Neuronal stem cell (in vitro differentiated cells): ENCODE results near the gene SRSF8.
A peak's percentile ranks its signal among the peaks of the same experiment; 100 is the strongest.
"Not testable (repeated sequence)": the region's sequence is repeated elsewhere in the genome, so short reads cannot be mapped to it uniquely, and the experiment has no call there.

Source experiments
- DNase-seq: peaks from one replicate; pipeline ENCODE4 v3.0.0-alpha.2; 2013; ENCODE audit warnings: low spot score
- H2AFZ ChIP-seq: one replicate; pipeline ENCODE4 v1.6.1; 2013; ENCODE audit warnings: mild to moderate bottlenecking, low read length, inconsistent platforms
- H2AK5ac ChIP-seq: 2 replicates; pipeline ENCODE4 v1.6.1; 2013; ENCODE audit warnings: low read depth, mild to moderate bottlenecking, inconsistent platforms, low read length, moderate library complexity, mixed read lengths
- H2BK120ac ChIP-seq: 2 replicates; pipeline ENCODE4 v1.6.1; 2013; ENCODE audit warnings: low read depth, mild to moderate bottlenecking, inconsistent platforms, low read length, moderate library complexity, mixed read lengths
- H2BK12ac ChIP-seq: one replicate; pipeline ENCODE4 v1.6.1; 2013; ENCODE audit warnings: low read length, inconsistent platforms
- H2BK15ac ChIP-seq: 2 replicates; pipeline ENCODE4 v1.6.1; 2013; ENCODE audit warnings: mild to moderate bottlenecking, low read length, inconsistent platforms, mixed read lengths
- H2BK5ac ChIP-seq: one replicate; pipeline ENCODE4 v1.6.1; 2013; ENCODE audit warnings: inconsistent platforms, mild to moderate bottlenecking, low read length, moderate library complexity
- H3K14ac ChIP-seq: one replicate; pipeline ENCODE4 v1.6.1; 2013; ENCODE audit warnings: low read length, inconsistent platforms
- H3K18ac ChIP-seq: 2 replicates; pipeline ENCODE4 v1.6.1; 2013; ENCODE audit warnings: low read length, inconsistent platforms
- H3K23ac ChIP-seq: 2 replicates; pipeline ENCODE4 v1.6.1; 2013; ENCODE audit warnings: low read depth, mild to moderate bottlenecking, mixed read lengths, low read length, inconsistent platforms; ENCODE audit not compliant: poor library complexity
- H3K27ac ChIP-seq: replicated peaks from 3 replicates; pipeline ENCODE4 v1.5.1; 2013; ENCODE audit warnings: low read length, inconsistent platforms
- H3K27me3 ChIP-seq, 3 experiments: 2 replicates each; pipeline ENCODE4 v1.6.1; 2013; ENCODE audit warnings: low read length in 3 of 3, mild to moderate bottlenecking in 2 of 3, inconsistent platforms in 1 of 3, low read depth in 1 of 3, mixed read lengths in 1 of 3, moderate library complexity in 1 of 3; ENCODE audit not compliant: control insufficient read depth in 3 of 3, insufficient read depth in 3 of 3
- H3K36me3 ChIP-seq, 2 donors: replicated peaks in 1 of 2; 2 replicates each; pipeline ENCODE4 v1.6.1; 2013; ENCODE audit warnings: low read length in 2 of 2; ENCODE audit not compliant: control insufficient read depth in 2 of 2, insufficient read depth in 2 of 2
- H3K4ac ChIP-seq: 2 replicates; pipeline ENCODE4 v1.6.1; 2013; ENCODE audit warnings: inconsistent platforms, mild to moderate bottlenecking, low read length, moderate library complexity
- H3K4me1 ChIP-seq, 2 donors: 1 replicate in 1 of 2; 2 replicates in 1 of 2; pipeline ENCODE4 v1.6.1; 2013; ENCODE audit warnings: low read length in 2 of 2, low read depth in 1 of 2; ENCODE audit not compliant: control insufficient read depth in 2 of 2, insufficient read depth in 1 of 2
- H3K4me2 ChIP-seq: one replicate; pipeline ENCODE4 v1.6.1; 2013; ENCODE audit warnings: mild to moderate bottlenecking, low read length, inconsistent platforms; ENCODE audit not compliant: insufficient read depth, poor library complexity, severe bottlenecking
- H3K4me3 ChIP-seq, 2 donors: 2 replicates each; pipeline ENCODE4 v1.5.1; 2013; ENCODE audit warnings: low read length in 2 of 2, mild to moderate bottlenecking in 2 of 2, inconsistent platforms in 1 of 2, moderate library complexity in 1 of 2
- H3K79me1 ChIP-seq: one replicate; pipeline ENCODE4 v1.6.1; 2013; ENCODE audit warnings: low read depth, mild to moderate bottlenecking, inconsistent platforms, low read length, moderate library complexity
- H3K9ac ChIP-seq: one replicate; pipeline ENCODE4 v1.6.1; 2013; ENCODE audit warnings: mild to moderate bottlenecking, low read depth, low read length, inconsistent platforms; ENCODE audit not compliant: poor library complexity
- H3K9me3 ChIP-seq, 2 donors: replicated peaks in 1 of 2; 2 replicates each; pipeline versions ENCODE3 to v1.6.1; 2013; ENCODE audit warnings: low read length in 2 of 2, mild to moderate bottlenecking in 2 of 2, inconsistent platforms in 1 of 2, low read depth in 1 of 2, mixed read lengths in 1 of 2, moderate library complexity in 1 of 2; ENCODE audit not compliant: control insufficient read depth in 2 of 2, insufficient read depth in 1 of 2
- H4K8ac ChIP-seq: one replicate; pipeline ENCODE4 v1.6.1; 2013; ENCODE audit warnings: low read depth, mild to moderate bottlenecking, inconsistent platforms, low read length, moderate library complexity
- H4K91ac ChIP-seq: one replicate; pipeline ENCODE4 v1.6.1; 2013; ENCODE audit warnings: low read length, low read depth, mild to moderate bottlenecking, inconsistent platforms; ENCODE audit not compliant: poor library complexity
- WGBS, 2 donors: extraction: QIAGEN DNeasy Blood & Tissue Kit; methylation state at CpG; one replicate each; pipeline ENCODE4 v1.1.7; 2013; ENCODE audit warnings: missing lambda C conversion rate in 2 of 2, mixed read lengths in 1 of 2; ENCODE audit not compliant: insufficient read length in 2 of 2, insufficient replicate concordance in 1 of 2; ENCODE audit errors: extremely low coverage in 2 of 2; 5-methylcytosine and 5-hydroxymethylcytosine counted together

The SRSF8 gene

GRCh38 chr11:95049122-95049521 lies 17.6 kb upstream of the SRSF8 start, which contains the start of gene KDM4F:
TSS of gene KDM4F (plus strand) at chr11:95049422.
- H3K4ac ChIP-seq, H3K79me1 ChIP-seq, H2AK5ac ChIP-seq, H4K91ac ChIP-seq, H3K36me3 ChIP-seq, H2BK120ac ChIP-seq, H3K23ac ChIP-seq, H3K4me2 ChIP-seq, H3K4me1 ChIP-seq, H2BK12ac ChIP-seq, H3K9ac ChIP-seq, H4K8ac ChIP-seq, H3K27ac ChIP-seq, H2BK15ac ChIP-seq, H3K9me3 ChIP-seq, H2AFZ ChIP-seq, DNase-seq, H2BK5ac ChIP-seq, H3K18ac ChIP-seq, H3K14ac ChIP-seq: not testable (repeated sequence)
- H3K27me3 ChIP-seq, result peaks cover 0 to 22% (median 0%) of the 10 kb centered on the region in 3 experiments
- H3K4me3 ChIP-seq, result peak within 1 kb of the TSS in 1 of 2 donors; percentile 32
- no CpG with 5 or more reads among the region's 3 CpGs for WGBS, 2 donors

GRCh38 chr11:95050595-95051202 lies 16.0 kb upstream of the SRSF8 start:
- Histone ChIP-seq H2BK120ac (no peak overlapping the region), H2AK5ac (no peak overlapping the region), H3K4ac (peak overlapping the region; percentile 19), H2BK15ac (no peak overlapping the region), H3K18ac (peak overlapping the region; percentile 77), H3K4me2 (no peak overlapping the region), H3K27me3 (peaks cover 0 to 19% (median 0%) of the 10 kb centered on the region in 3 experiments), H3K9ac (peak overlapping the region; percentile 3), H4K8ac (no peak overlapping the region), H4K91ac (no peak overlapping the region), H3K4me3 (no peak overlapping the region), H3K79me1 (no peaks in the 10 kb centered on the region), H2BK12ac (no peak overlapping the region), H3K4me1 (no peaks in the 10 kb centered on the region), H3K27ac (no peak overlapping the region), H3K14ac (peak overlapping the region; percentile 58), H3K9me3 (no peaks in the 10 kb centered on the region), H2BK5ac (no peak overlapping the region), H2AFZ (no peak overlapping the region), H3K36me3 (no peaks in the 10 kb centered on the region), H3K23ac (no peak overlapping the region)
- no peak for DNase-seq
- no CpG with 5 or more reads among the region's 22 CpGs for WGBS, 2 donors

GRCh38 chr11:95054356-95054755 lies 12.4 kb upstream of the SRSF8 start:
- no peak for DNase-seq
- Histone ChIP-seq H3K36me3 (no peaks in the 10 kb centered on the region), H3K9me3 (peaks cover 0 to 2% of the 10 kb centered on the region in 2 donors), H3K27ac (no peak overlapping the region), H2AFZ (no peak overlapping the region), H2BK5ac (no peak overlapping the region), H3K23ac (no peak overlapping the region), H3K18ac (no peak overlapping the region), H4K8ac (no peak overlapping the region), H3K9ac (no peak overlapping the region), H2AK5ac (no peak overlapping the region), H2BK120ac (no peak overlapping the region), H2BK12ac (no peak overlapping the region), H3K4ac (no peak overlapping the region), H3K27me3 (peaks cover 0 to 19% (median 0%) of the 10 kb centered on the region in 3 experiments), H3K79me1 (no peaks in the 10 kb centered on the region), H4K91ac (no peak overlapping the region), H3K4me1 (no peaks in the 10 kb centered on the region), H2BK15ac (no peak overlapping the region), H3K14ac (no peak overlapping the region), H3K4me2 (no peak overlapping the region), H3K4me3 (no peak overlapping the region)
- WGBS, 2 donors, result no CpG with 5 or more reads among the region's 2 CpGs

- Histone ChIP-seq H2BK120ac (no peak overlapping the region), H3K36me3 (no peaks in the 10 kb centered on the region), H3K79me1 (no peaks in the 10 kb centered on the region), H3K4ac (no peak overlapping the region), H2BK12ac (no peak overlapping the region), H3K27ac (no peak overlapping the region), H3K23ac (no peak overlapping the region), H2BK15ac (no peak overlapping the region), H3K4me1 (no peaks in the 10 kb centered on the region), H3K14ac (no peak overlapping the region), H4K8ac (no peak overlapping the region), H2AFZ (no peak overlapping the region), H2AK5ac (no peak overlapping the region), H3K4me2 (no peak overlapping the region), H3K4me3 (no peak overlapping the region), H3K27me3 (peaks cover 0 to 19% (median 0%) of the 10 kb centered on the region in 3 experiments), H2BK5ac (no peak overlapping the region), H3K9ac (no peak overlapping the region), H4K91ac (no peak overlapping the region), H3K9me3 (peaks cover 0 to 2% of the 10 kb centered on the region in 2 donors), H3K18ac (no peak overlapping the region)
- WGBS, 2 donors, result no CpG with 5 or more reads among the region's 2 CpGs
- DNase-seq, result no peak
These were observed 11.3 kb upstream of the SRSF8 start for GRCh38 chr11:95055283-95055897.
